Fibroblast of peridontal ligament (primary cell): ENCODE measurements around the gene PON3.

Experiments
- DNase-seq: peaks from one replicate; pipeline ENCODE4 v3.0.0-alpha.2; 2010; ENCODE audit errors: extremely low read depth

The PON3 gene

GRCh38 chr7:95396136-95397032 is at the start of gene PON3:
Gene PON3, minus strand, starts transcription at chr7:95396375. Its CDS starts 25 bp downstream, at chr7:95396350.
- no peak for DNase-seq

DNA sequence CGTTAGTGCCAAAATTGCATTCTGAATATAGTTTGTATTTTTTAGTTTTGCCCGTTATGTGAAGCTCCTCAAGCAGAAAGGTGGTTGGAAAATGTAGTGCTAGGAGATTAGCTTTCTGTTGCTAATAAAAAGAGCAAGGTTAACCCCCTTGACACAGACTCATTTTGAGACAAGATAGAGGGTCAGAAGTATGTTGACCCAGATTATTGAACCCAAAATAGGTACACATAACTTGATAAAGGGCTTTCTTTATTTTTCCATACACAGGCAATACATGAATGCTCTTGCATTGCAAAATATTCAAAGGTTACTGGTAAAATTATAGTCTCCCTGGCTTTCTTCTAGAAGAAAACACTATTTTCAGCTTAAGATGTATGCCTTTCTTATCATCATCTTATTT is 48.6 kb upstream of the PON3 start:
- no peak for DNase-seq

DNA sequence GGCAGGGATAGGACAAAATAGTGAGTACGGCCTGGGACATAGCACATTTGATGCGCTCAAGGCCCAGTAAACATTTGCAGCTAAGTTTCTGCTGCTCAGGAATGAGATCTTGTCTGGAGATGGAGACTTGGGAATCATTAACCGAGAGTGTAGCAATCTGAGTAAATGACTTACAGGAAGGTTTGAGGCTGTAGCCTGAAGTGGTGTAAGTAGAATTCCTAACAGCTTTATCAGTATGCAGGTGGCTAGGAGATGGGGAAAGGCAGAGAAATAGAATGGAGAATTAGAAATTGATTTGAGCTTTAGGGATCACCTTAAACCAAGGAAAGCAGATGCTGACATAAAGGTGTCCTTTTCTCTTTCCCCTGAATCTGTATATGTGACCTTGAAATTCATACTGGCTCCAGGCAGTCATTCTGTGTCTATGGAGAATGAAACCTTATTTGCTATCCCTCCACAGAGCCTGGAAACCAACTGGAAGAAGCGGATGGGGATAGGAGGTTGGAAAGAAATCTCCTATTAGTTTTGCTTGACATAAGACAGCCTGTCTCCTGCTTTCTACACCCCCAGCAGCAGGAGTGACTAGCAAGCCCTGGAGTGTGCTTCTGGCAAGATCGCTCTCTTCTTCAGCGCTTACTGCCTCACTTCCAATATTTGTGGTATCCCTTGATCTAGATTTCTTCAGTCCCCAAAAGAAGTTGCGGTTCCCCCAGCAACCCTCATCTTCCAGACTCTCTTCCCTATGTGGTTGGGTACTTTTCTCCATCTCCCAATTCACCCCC is 45.1 kb upstream of the PON3 start:
- no peak for DNase-seq

DNA sequence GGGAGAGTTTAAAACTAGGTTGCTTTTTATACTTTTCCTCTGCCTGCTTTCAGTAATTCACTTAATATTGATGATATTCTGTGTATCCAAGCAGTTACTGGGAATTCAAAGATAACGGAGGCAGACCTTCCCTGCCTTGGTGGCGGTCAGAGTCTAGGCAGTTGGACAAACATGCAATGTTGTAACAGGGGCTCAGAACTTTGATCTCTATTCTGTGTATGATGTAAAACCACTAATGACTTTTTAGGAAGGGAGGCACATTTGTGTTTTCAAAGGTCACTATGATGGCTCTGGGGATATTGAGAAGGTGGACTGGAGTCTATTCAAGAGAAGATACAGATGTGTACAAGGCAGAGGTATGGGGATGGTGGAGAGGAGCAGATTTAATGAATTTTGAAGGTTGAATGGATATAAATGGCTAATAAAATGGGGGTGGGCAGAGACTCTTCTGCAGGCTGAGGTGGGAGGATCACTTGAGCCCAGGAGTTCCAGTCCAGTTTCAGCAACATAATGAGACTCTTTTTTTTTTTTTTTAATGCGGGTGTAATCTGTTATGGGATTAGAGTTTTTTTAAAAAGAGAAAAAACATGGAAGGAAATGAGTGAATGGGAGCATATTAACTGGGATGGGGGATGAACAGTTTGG is 44.3 kb upstream of the PON3 start:
- no peak for DNase-seq

GRCh38 chr7:95436407-95436806 is 40.2 kb upstream of the PON3 start:
- DNase-seq: no peak

- DNase-seq: no peak
Observed at GRCh38 chr7:95435422-95435780, 39.2 kb upstream of the PON3 start.

- DNase-seq: peak; percentile 77
Observed at GRCh38 chr7:95434557-95435421, 38.6 kb upstream of the PON3 start, which contains the start of gene PON2. Gene PON2, minus strand, starts transcription at chr7:95435028. Its CDS starts 77 bp downstream, at chr7:95434951.

DNA sequence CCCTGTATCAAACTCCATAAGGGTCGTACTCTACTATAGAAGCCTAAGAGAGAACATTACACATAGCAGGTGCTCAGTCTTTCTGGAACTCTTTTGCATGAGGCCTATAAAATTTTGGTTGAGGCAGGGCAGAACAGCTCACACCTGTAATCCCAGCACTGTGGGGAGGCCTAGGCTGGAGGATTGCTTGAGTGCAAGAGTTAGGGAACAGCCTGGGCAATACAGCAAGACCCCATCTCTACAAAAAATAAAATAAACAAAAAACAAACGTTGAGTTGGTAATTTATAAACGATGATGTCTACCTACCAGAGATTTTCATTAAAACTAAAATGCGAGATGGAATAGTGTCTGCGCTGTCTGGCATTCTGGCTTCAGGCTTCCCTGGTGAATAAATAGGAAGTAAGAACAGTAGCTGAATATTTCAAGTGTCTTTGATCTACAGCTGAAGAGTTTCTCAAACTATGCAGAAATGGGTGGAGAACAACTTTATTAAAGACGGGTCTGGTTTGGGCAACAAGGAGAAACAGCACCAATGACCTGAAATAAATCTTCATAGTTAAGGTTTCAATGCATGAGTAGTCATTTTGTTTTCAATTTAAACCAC is 37.9 kb upstream of the PON3 start:
- no peak for DNase-seq

GRCh38 chr7:95433129-95433528 is 37.0 kb upstream of the PON3 start:
- no peak for DNase-seq

DNA sequence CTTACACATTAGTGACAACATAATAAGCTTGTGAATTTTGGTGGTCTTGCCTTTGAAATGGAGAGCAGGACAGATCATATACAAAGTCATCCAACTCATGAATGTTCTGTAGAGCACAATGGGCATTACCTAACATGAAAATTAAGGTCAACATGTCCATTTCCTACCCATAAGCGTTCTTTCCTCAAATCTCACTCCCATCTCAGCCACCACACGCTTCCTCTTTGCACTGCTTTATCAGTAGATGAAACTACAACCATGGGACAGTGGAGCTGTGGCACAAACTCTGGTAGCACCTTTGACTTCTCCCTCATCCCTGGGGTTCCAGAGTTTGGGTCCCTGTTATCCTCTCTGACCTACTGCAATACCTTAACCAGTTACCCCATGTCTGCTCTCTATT is 36.4 kb upstream of the PON3 start:
- DNase-seq: no peak

DNA sequence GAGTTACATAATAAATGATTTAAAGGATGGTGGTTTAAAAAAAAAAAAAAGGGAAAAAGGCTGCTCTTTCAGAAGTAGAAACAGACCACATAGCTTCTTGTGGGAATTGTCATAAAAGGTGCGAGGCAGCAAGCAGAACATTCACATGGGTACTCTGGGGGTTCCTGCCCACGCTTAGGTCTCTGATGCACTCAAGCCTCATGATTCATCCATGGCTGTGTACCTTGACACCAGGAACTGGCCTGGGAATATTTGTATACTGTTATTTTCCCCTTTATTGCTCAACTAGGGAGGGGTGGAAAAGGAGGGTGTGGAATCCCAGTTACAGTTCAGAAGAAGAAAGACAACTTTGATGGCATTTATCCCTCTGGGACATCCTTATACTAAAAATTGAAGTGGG is 34.7 kb upstream of the PON3 start:
- no peak for DNase-seq

- no peak for DNase-seq
Observed at GRCh38 chr7:95429241-95429990, 33.2 kb upstream of the PON3 start.

DNA sequence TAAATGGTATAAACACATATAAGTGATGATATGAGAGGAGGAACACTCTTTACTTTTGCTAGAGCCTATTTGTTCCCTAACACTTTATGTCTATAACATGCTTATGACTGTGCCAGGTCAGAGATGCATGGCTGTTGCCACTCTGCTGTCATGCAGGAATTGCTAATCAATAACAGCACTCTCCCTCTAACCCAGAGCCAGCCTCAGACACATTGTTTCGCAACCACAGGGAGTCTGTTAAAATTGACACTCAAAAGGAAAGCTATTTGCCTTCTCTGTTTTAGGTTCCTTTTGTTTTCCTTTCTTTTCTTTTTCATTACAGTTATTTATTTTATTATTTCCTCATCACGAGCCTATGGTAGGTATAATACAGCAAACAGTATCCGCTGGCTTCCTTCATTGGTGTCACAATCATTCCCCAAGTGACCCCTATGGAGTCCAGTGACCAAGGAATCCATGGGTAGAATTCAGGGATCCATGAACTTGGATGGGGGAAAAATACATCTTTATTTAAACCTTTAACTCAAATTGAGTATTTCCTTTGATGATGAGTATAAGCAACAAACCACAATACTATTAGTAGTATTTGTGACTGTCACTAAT is 31.8 kb upstream of the PON3 start:
- DNase-seq: no peak

DNA sequence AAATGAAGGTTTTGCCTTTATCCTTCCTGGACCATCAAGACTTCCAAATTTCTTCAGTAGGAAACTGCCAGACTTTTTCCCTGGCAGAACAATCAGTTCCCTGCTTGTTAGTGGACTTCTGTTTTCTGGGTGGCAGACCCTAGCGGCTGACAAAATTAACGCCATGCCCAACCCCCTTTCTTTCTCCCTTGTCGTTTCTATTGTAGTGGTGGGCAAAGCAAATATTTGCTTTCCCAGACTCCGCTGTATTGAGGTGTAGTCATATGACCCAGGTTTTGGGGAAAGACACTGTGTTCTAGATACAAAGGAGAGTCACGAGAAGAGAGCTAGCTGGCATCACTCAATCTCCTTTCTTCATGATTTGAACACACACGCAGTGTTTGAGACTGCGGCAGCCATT is 31.0 kb upstream of the PON3 start:
- no peak for DNase-seq

- no peak for DNase-seq
Observed at GRCh38 chr7:95425694-95426093, 29.5 kb upstream of the PON3 start.

- DNase-seq: peak; percentile 9
Observed at GRCh38 chr7:95424716-95425115, 28.5 kb upstream of the PON3 start.

DNA sequence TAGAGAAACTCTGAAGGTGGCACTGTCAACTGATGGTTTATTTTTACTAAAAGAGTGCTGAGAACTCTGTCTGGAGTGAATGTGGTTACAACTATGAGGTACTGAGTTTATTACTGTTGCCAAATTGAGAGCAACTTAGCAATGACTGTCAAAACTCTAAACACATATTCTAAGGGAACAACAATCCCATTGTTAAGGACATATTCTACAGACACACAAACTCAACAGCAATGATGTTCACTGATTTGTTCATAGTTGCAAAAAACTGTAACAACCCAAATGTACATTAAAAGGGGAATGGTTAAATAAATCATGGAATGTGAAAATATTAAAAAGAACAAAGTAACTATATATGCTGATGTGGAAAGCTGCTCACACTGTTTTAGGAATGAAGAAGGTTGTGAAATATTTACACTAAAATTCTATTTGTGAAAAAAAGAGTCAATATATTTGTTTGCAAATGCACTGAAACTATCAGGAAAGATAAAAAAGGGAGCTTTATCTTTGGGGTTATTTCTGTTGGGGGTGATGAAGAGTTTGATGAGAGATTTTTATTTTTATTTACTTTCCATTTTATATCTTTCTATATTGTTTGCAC is 25.8 kb upstream of the PON3 start:
- DNase-seq: no peak

DNA sequence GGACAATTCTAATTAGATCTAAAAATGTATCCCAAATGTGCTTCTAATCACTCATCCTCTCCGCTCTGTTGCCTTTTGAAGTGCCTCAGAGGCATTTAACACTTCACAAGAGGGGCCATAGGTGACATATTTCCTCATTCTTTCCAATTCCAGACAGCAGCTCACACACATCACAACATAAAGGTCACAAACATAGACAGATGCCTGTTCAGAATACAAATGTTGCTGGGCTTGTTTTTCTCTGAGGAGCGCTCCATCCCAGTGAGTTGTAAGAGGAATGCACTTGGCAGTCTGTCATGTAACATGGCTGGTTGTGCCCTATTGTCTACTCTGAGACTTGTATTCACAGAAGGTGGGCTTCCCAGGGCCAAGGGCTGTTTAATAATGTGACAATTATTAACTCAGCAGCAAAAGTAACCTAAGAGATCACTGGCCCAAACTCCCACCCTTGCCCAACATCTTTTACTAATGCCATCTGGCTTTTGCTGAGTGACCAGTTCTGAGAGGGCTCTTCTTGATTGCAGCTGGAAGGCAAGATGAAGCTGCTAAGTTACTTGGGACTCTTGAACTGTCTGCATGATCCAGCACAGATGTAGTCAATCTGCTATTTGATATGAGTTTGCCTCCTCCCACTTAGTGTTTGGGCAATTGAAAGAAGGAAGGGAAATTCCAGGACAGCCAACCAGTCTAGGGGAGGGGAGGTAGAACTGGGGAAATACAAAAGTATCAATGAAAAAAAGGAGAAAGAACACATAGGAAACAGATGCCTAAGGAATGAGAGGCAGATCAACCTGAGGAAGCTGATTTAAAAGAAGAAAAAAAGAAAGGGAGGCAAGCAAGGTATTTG is 25.0 kb upstream of the PON3 start:
- peak; percentile 85 for DNase-seq

DNA sequence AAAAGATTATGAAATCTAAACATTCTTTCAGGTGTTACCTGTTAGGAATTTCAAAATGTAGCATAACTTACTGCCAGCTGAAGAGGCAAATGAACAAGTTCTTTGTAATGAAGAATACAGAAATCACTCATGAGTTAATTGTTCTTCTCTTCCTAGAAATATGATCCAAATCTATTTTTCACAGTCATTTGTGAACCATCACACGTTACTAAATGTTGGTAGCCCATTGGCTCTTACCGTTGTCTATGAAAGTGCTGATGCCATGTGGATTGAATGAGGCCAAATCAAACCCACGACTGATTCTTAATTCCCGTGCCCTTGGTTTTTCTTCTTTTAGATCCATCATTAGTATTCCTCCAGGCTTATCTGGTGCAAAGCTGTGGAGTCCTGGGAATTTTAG is 15.9 kb upstream of the PON3 start:
- DNase-seq: no peak
